Tibial nerve (tissue), 4 donors: ENCODE measurements around the gene PALS2.

ENCODE experiments used
- EP300 ChIP-seq, 2 donors: sonication (generic); formaldehyde crosslinking; IDR thresholded peaks; one replicate each; pipeline ENCODE4 v1.6.1; 2017; ENCODE audit warnings: antibody characterized with exemption in 2 of 2, mild to moderate bottlenecking in 1 of 2
- TF ChIP-seq, protein P1 (sequence below), 5 experiments: fragments of 200-600 bp in 3 of 5; fragments of 450-650 bp in 2 of 5; sonication (generic) in 3 of 5; IDR thresholded peaks; one replicate each; pipeline ENCODE4 v1.5.1; 2016 to 2019; ENCODE audit warnings: antibody characterized with exemption in 5 of 5, mild to moderate bottlenecking in 3 of 5, moderate library complexity in 2 of 5

GRCh38 chr7:24617957-24618616, 44.8 kb downstream of the PALS2 start:
- TF ChIP-seq, protein P1, sequence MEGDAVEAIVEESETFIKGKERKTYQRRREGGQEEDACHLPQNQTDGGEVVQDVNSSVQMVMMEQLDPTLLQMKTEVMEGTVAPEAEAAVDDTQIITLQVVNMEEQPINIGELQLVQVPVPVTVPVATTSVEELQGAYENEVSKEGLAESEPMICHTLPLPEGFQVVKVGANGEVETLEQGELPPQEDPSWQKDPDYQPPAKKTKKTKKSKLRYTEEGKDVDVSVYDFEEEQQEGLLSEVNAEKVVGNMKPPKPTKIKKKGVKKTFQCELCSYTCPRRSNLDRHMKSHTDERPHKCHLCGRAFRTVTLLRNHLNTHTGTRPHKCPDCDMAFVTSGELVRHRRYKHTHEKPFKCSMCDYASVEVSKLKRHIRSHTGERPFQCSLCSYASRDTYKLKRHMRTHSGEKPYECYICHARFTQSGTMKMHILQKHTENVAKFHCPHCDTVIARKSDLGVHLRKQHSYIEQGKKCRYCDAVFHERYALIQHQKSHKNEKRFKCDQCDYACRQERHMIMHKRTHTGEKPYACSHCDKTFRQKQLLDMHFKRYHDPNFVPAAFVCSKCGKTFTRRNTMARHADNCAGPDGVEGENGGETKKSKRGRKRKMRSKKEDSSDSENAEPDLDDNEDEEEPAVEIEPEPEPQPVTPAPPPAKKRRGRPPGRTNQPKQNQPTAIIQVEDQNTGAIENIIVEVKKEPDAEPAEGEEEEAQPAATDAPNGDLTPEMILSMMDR (IDR thresholded peaks at IDR 0.05): no peak
- TF ChIP-seq EP300 (IDR thresholded peaks at IDR 0.05): no peak
